Adrenal gland (tissue), 12 donors: ENCODE results near the gene PTBP1. TPM values are rescaled to one million over a fixed set of nuclear protein-coding genes. Genes with fewer than 3 reads are reported as not detected.
A peak's percentile ranks its signal among the peaks of the same experiment; 100 is the strongest.

ENCODE experiments used
- DNase-seq, 7 donors: peaks; one replicate each; pipeline ENCODE4 v3.0.0-alpha.2; 2019 to 2020
- H3K27ac ChIP-seq, 5 donors: fragments of 200-600 bp; sonication (generic) in 4 of 5; 1 replicate in 3 of 5; 2 replicates in 2 of 5; pipeline versions ENCODE4 v1.5.1 to v1.8.0; 2016 to 2020; ENCODE audit warnings: mild to moderate bottlenecking in 1 of 5
- H3K27me3 ChIP-seq: fragments of 200-600 bp; 2 replicates; pipeline ENCODE4 v1.8.0; 2021
- H3K36me3 ChIP-seq, 2 donors: fragments of 200-600 bp; replicated peaks in 1 of 2; 1 replicate in 1 of 2; 2 replicates in 1 of 2; pipeline versions ENCODE4 v1.5.1 to v1.8.0; 2018 to 2022
- H3K4me1 ChIP-seq, 2 donors: fragments of 200-600 bp; replicated peaks in 1 of 2; 1 replicate in 1 of 2; 2 replicates in 1 of 2; pipeline versions ENCODE4 v1.5.1 to v1.8.0; 2018 to 2021
- H3K4me3 ChIP-seq, 4 donors: fragments of 200-600 bp; sonication (generic) in 3 of 4; one replicate each; pipeline ENCODE4 v1.5.1; 2016 to 2018
- H3K9me3 ChIP-seq, 3 donors: fragments of 200-600 bp; sonication (generic) in 1 of 3; replicated peaks in 1 of 3; 1 replicate in 2 of 3; 2 replicates in 1 of 3; pipeline versions ENCODE4 v1.5.1 to v1.8.0; 2016 to 2021
- CTCF ChIP-seq, 6 experiments: fragments of 450-650 bp in 4 of 6; fragments of 200-600 bp in 2 of 6; sonication (generic) in 1 of 6; IDR thresholded peaks; 1 replicate in 5 of 6; 2 replicates in 1 of 6; pipeline versions ENCODE4 v1.5.1 to v1.8.0; 2016 to 2021; ENCODE audit warnings: antibody characterized with exemption in 6 of 6, mild to moderate bottlenecking in 2 of 6, moderate library complexity in 1 of 6
- POLR2A ChIP-seq, 2 donors: fragments of 450-650 bp; IDR thresholded peaks; one replicate each; pipeline ENCODE4 v1.6.1; 2017; ENCODE audit warnings: antibody characterized with exemption in 2 of 2, mild to moderate bottlenecking in 2 of 2, moderate library complexity in 1 of 2
- WGBS, 4 donors: extraction: QIAGEN DNeasy Blood & Tissue Kit in 2 of 4; methylation state at CpG; one replicate each; pipeline versions ENCODE4 v1.1.5 to v1.1.7; 2013 to 2017; 5-methylcytosine and 5-hydroxymethylcytosine counted together
- intact Hi-C, 2 donors: fragments of 100-400 bp; cut with DNase I; formaldehyde crosslinking; loops; one replicate each; pipeline versions ENCODE4 v1.14.1 to v1.15.0; 2022 to 2023
- polyA plus RNA-seq, 3 donors: library from polyadenylated mRNA; stranded (reverse); fragments of 200-250 nt in 2 of 3; fragments of 350-450 nt in 1 of 3; fragmentation: Illumina TruSeq in 1 of 3; extraction: RNeasy Lipid Tissue Mini Kit (QIAGEN cat#74804) in 1 of 3; gene quantifications; one replicate each; pipeline ENCODE4 v1.2.3, GENCODE V29; 2013 to 2014
- total RNA-seq, 9 donors: library from RNA; depleted of rRNA in 4 of 9; stranded (reverse); fragments of >200 nt in 4 of 9; fragments of 120-200 nt in 1 of 9; fragmentation: NEBNext Ultra II Directional in 1 of 9; extraction: Animal tissue kit (Norgen Biotek cat#: 25700) in 1 of 9; gene quantifications; one replicate each; pipeline versions ENCODE4 v1.1.0 to v1.2.4, GENCODE V29; 2013 to 2023
- donor health status: healthy with polysubstance abuse.
- donor health status: Bipolar disorder and iron deficiency.
- donor health status: DM: yes; HTN: yes; CAD: no.
- donor health status: DM: no; HTN: no; CAD: no.
- donor health status: DM: no; HTN: no; CAD: no.
- donor health status: DM: yes; HTN: yes; CAD: no.

PTBP1 gene
- total and polyA plus RNA-seq, 12 donors: 64.6 to 236 (median 146) TPM

GRCh38 chr19:807627-808422, 10.6 kb downstream of the PTBP1 start:
- H3K9me3 ChIP-seq: no peaks in the 10 kb centered on the region
- intact Hi-C loops: no loop called here
- no peak overlapping the region for H3K27ac ChIP-seq
- TF ChIP-seq CTCF (IDR thresholded peaks at IDR 0.05): no peak
- TF ChIP-seq POLR2A (IDR thresholded peaks at IDR 0.05): no peak
- 82 to 87% (median 86%) methylated on average over 26 to 44 of the region's 44 CpGs for WGBS, 4 donors
- peaks cover 0 to 91% of the 10 kb centered on the region in 2 donors for H3K36me3 ChIP-seq
- peaks cover 0 to 12% of the 10 kb centered on the region in 2 donors for H3K4me1 ChIP-seq
- no peak for DNase-seq
- no peak overlapping the region for H3K4me3 ChIP-seq
- H3K27me3 ChIP-seq: no peaks in the 10 kb centered on the region

GRCh38 chr19:808423-808775, 11.1 kb downstream of the PTBP1 start:
- TF ChIP-seq CTCF (IDR thresholded peaks at IDR 0.05): no peak
- TF ChIP-seq POLR2A (IDR thresholded peaks at IDR 0.05): no peak
- Histone ChIP-seq H3K4me3 (no peak overlapping the region), H3K27ac (no peak overlapping the region), H3K9me3 (no peaks in the 10 kb centered on the region), H3K4me1 (peaks cover 0 to 6% of the 10 kb centered on the region in 2 donors), H3K27me3 (no peaks in the 10 kb centered on the region), H3K36me3 (peaks cover 0 to 88% of the 10 kb centered on the region in 2 donors)
- intact Hi-C loops: no loop called here
- 87 to 100% (median 92%) methylated on average over 3 to 26 of the region's 26 CpGs for WGBS, 4 donors
- peak in 1 of 7 donors; percentile 21 for DNase-seq

GRCh38 chr19:810077-810855, 13.0 kb downstream of the PTBP1 start:
- Histone ChIP-seq H3K4me3 (no peak overlapping the region), H3K27me3 (no peaks in the 10 kb centered on the region), H3K27ac (no peak overlapping the region), H3K4me1 (no peaks in the 10 kb centered on the region), H3K9me3 (no peaks in the 10 kb centered on the region), H3K36me3 (peaks cover 0 to 70% of the 10 kb centered on the region in 2 donors)
- intact Hi-C loops: no loop called here
- 66 to 74% (median 72%) methylated on average over 17 to 30 of the region's 30 CpGs for WGBS, 4 donors
- peak in 3 of 7 donors; percentile 42 to 61 (median 54) for DNase-seq
- TF ChIP-seq POLR2A (IDR thresholded peaks at IDR 0.05) (no peak), CTCF (IDR thresholded peaks at IDR 0.05) (no peak)

GRCh38 chr19:810883-811489, 13.7 kb downstream of the PTBP1 start:
- H3K27me3 ChIP-seq: no peaks in the 10 kb centered on the region
- H3K27ac ChIP-seq: no peak overlapping the region
- no peak overlapping the region for H3K4me3 ChIP-seq
- WGBS, 4 donors: 84 to 87% (median 86%) methylated on average over 17 to 25 of the region's 25 CpGs
- no peak for TF ChIP-seq POLR2A (IDR thresholded peaks at IDR 0.05)
- no peak for TF ChIP-seq CTCF (IDR thresholded peaks at IDR 0.05)
- intact Hi-C loops: no loop called here
- DNase-seq: peak in 1 of 7 donors; percentile 30
- no peaks in the 10 kb centered on the region for H3K4me1 ChIP-seq
- H3K36me3 ChIP-seq: peaks cover 0 to 62% of the 10 kb centered on the region in 2 donors
- no peaks in the 10 kb centered on the region for H3K9me3 ChIP-seq
